ENCODE data around the gene MED25.

DNA sequence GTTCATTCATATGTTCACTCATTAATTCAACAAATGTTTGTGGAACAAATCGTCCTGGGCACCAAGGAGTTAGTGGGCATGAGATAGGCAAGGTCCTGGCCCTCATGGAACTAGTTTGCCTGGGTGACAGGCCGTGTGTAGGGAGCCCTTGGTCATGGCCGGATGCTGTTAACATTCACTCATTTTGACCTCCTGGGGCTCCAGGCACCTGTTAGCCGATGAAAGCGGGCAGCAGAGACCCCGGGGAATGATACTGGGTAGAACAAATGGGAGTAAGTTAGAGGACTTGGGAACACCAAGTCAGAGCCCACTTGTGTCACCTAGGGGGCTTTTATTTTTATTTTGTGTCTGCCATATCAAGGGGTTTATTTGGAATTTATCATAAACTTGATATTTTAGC is 6.6 kb downstream of the MED25 start:
- TF ChIP-seq CTCF (conservative IDR thresholded peaks at IDR 0.05; ENCODE audit: low read depth, low read length), result no peak
- TF ChIP-seq EZH2 (IDR thresholded peaks at IDR 0.05; ENCODE audit: borderline replicate concordance, low read depth, low read length, poor library complexity, severe bottlenecking), result no peak
